Measurements from ENCODE around the gene SCUBE2. TPM values are rescaled to one million over a fixed set of nuclear protein-coding genes. Genes with fewer than 3 reads are reported as not detected.
A peak's percentile ranks its signal among the peaks of the same experiment; 100 is the strongest.

SCUBE2 gene
- total RNA-seq, 1 donor from 2014 or later: 36.3 TPM

DNA sequence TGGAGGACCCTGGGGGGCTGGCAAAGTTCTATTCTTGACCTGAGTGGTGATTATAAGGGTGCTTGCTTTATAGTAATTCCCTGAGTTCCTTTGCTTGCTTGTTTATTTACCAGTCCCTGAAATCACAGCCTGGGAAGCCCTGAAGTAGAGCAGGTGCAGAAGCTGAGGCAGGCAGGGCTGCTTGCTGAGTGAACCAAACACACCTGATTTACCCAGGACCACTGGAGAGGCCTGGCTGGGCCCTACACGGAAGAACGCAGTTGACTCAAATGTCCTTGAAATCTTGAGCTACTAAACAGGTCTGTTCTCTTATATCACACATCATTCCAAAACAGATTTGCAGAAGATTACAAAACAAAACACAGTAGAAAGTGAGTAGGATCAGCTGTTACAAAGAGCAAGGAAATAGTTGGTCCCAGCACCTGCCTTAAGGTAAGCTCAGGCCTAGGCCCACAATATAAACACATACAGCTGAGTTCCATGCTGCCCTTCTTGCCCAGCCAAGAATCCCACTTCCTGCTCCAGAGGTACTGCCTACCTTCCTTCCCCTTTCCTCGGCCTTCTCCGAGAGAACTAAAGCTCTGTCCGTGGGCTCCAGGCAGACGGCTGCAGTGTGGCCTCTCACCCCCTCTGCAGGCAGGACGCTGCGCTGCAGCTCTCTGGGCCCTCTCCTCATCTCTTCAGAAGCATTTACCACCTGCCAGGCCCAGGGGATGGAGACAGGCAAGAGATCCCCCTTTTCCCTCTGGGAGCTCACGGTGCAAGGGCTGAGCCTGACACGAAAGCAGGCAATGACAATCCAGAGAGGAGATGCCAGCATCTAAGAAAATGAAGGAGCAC is 46.1 kb upstream of the SCUBE2 start:
- H3K9me3 ChIP-seq: no peaks in the 10 kb centered on the region
- peak overlapping the region; percentile 33 for H3K27ac ChIP-seq
- no peak overlapping the region for H3K4me3 ChIP-seq
- intact Hi-C loops (cut with DNase I): loop anchor here (2.0 kb wide), 1 partner anchor 123 kb away; no protein-coding TSS in a partner anchor
- H3K36me3 ChIP-seq: peaks cover 0 to 21% of the 10 kb centered on the region in 2 donors
- TF ChIP-seq POLR2AphosphoS5 (IDR thresholded peaks at IDR 0.05; ENCODE audit: insufficient read depth in 1 of 2, low read depth in 1 of 2) (no peak), CTCF (IDR thresholded peaks at IDR 0.05) (peak; percentile 90 to 93 (median 92))
- H3K27me3 ChIP-seq: no peaks in the 10 kb centered on the region
- DNase-seq (ENCODE audit: extremely low spot score in 2 of 2): no peak
- H3K4me1 ChIP-seq: peaks cover 32% of the 10 kb centered on the region

GRCh38 chr11:9136741-9137140 is 45.3 kb upstream of the SCUBE2 start:
- no peak for DNase-seq (ENCODE audit: extremely low spot score in 2 of 2)
- Histone ChIP-seq H3K4me1 (peaks cover 32% of the 10 kb centered on the region), H3K4me3 (no peak overlapping the region), H3K36me3 (peaks cover 0 to 15% of the 10 kb centered on the region in 2 donors), H3K27ac (no peak overlapping the region), H3K27me3 (no peaks in the 10 kb centered on the region), H3K9me3 (no peaks in the 10 kb centered on the region)
- TF ChIP-seq POLR2AphosphoS5 (IDR thresholded peaks at IDR 0.05; ENCODE audit: insufficient read depth in 1 of 2, low read depth in 1 of 2) (no peak), POLR2A (IDR thresholded peaks at IDR 0.05) (no peak), CTCF (IDR thresholded peaks at IDR 0.05) (no peak)
- intact Hi-C loops (cut with DNase I): loop anchor here (2.0 kb wide), 1 partner anchor 122 kb away; no protein-coding TSS in a partner anchor

GRCh38 chr11:9133956-9134355 is 42.6 kb upstream of the SCUBE2 start:
- H3K9me3 ChIP-seq: no peaks in the 10 kb centered on the region
- no peak overlapping the region for H3K27ac ChIP-seq
- TF ChIP-seq POLR2AphosphoS5 (IDR thresholded peaks at IDR 0.05; ENCODE audit: insufficient read depth in 1 of 2, low read depth in 1 of 2): no peak
- TF ChIP-seq CTCF (IDR thresholded peaks at IDR 0.05): no peak
- no peak for TF ChIP-seq POLR2A (IDR thresholded peaks at IDR 0.05)
- intact Hi-C loops (cut with DNase I): no loop called here
- DNase-seq (ENCODE audit: extremely low spot score in 2 of 2): no peak
- H3K4me1 ChIP-seq: peaks cover 18% of the 10 kb centered on the region
- no peak overlapping the region for H3K4me3 ChIP-seq
- H3K36me3 ChIP-seq: no peaks in the 10 kb centered on the region
- no peaks in the 10 kb centered on the region for H3K27me3 ChIP-seq

GRCh38 chr11:9132203-9132878 is 40.9 kb upstream of the SCUBE2 start:
- Histone ChIP-seq H3K4me1 (peaks cover 2% of the 10 kb centered on the region), H3K27me3 (no peaks in the 10 kb centered on the region), H3K9me3 (no peaks in the 10 kb centered on the region), H3K27ac (no peak overlapping the region), H3K36me3 (no peaks in the 10 kb centered on the region), H3K4me3 (no peak overlapping the region)
- no peak for TF ChIP-seq POLR2A (IDR thresholded peaks at IDR 0.05)
- intact Hi-C loops (cut with DNase I): no loop called here
- no peak for DNase-seq (ENCODE audit: extremely low spot score in 2 of 2)

GRCh38 chr11:9130297-9130696 is 38.9 kb upstream of the SCUBE2 start:
- Histone ChIP-seq H3K4me3 (no peak overlapping the region), H3K9me3 (no peaks in the 10 kb centered on the region), H3K4me1 (no peaks in the 10 kb centered on the region), H3K36me3 (no peaks in the 10 kb centered on the region), H3K27me3 (no peaks in the 10 kb centered on the region), H3K27ac (no peak overlapping the region)
- DNase-seq (ENCODE audit: extremely low spot score in 2 of 2): no peak
- no peak for TF ChIP-seq POLR2A (IDR thresholded peaks at IDR 0.05)
- TF ChIP-seq CTCF (IDR thresholded peaks at IDR 0.05): no peak
- TF ChIP-seq POLR2AphosphoS5 (IDR thresholded peaks at IDR 0.05; ENCODE audit: insufficient read depth in 1 of 2, low read depth in 1 of 2): no peak
- intact Hi-C loops (cut with DNase I): no loop called here

Data from vagina (tissue), 2 donors.